ENCODE data around the gene PYM1. TPM values are rescaled to one million over a fixed set of nuclear protein-coding genes. Genes with fewer than 3 reads are reported as not detected.
A peak's percentile ranks its signal among the peaks of the same experiment; 100 is the strongest.

The PYM1 gene
- total and polyA plus RNA-seq, 2 of the 13 experiments (the other 11 are each of a cell fraction or from before 2014, with no cell fraction given), result 44.0 to 51.8 TPM

DNA sequence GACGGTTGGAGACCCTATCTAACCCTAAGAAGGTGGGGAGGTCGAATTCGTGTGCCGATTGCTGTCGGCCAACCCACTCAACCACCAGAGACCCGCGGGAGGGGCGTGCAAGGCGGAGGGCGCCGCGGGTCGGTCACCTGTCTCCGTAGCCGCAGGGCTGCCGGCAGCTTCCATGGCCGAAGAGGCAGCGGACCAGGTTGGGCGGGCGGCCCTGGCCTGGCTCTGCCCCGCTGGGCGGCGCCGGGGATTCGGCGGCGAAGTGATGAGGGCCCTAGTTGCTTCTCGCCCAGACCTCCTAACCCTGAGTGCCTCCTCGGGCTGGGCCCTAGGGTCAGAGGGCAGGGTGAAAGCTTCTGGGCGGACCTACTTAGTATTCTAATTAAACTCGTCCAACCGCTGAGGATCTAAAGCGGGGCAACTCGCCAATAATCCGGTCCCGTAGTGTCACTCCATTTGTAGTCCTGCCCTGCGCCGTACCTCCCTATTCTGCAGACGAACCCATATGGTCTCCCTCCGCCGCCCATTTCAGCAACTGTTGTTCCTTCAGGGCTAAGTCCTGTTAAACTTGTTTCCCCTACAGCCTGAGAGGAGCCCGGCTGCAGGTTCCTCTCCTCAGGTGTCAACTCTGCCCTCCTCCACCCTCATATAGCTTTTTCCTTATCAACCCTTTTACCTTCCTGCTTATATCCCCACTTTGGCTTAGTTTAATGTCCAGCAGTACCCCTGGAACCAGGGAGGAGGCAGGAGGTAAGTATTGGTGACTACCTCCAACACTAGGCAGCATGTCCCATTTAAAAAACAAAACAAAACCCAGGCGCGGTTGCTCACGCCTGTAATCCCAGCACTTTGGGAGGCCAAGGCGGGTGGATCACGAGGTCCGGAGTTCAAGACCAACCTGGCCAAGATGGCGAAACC is at the start of gene PYM1 (continued):
- TF ChIP-seq, protein P1, sequence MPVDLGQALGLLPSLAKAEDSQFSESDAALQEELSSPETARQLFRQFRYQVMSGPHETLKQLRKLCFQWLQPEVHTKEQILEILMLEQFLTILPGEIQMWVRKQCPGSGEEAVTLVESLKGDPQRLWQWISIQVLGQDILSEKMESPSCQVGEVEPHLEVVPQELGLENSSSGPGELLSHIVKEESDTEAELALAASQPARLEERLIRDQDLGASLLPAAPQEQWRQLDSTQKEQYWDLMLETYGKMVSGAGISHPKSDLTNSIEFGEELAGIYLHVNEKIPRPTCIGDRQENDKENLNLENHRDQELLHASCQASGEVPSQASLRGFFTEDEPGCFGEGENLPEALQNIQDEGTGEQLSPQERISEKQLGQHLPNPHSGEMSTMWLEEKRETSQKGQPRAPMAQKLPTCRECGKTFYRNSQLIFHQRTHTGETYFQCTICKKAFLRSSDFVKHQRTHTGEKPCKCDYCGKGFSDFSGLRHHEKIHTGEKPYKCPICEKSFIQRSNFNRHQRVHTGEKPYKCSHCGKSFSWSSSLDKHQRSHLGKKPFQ (CRISPR knock-in tag; IDR thresholded peaks at IDR 0.05; ENCODE audit: insufficient replicate concordance), result peak; percentile 79
- TF ChIP-seq ZFP36 (IDR thresholded peaks at IDR 0.05; ENCODE audit: borderline replicate concordance, low read depth, low read length, partially characterized antibody) (no peak), ZNF782 (CRISPR knock-in tag; IDR thresholded peaks at IDR 0.05; ENCODE audit: borderline replicate concordance) (0 out of 2 replicates have a peak, but pooled peaks have one; percentile 23), CREB1 (IDR thresholded peaks at IDR 0.05) (no peak), CREB1 (CRISPR knock-in tag; IDR thresholded peaks at IDR 0.05) (peak; percentile 49; the same call in 1 of the 2 replicates), ZNF230 (CRISPR knock-in tag; IDR thresholded peaks at IDR 0.05) (0 out of 2 replicates have a peak, but pooled peaks have one; percentile 77), MED8 (CRISPR knock-in tag; IDR thresholded peaks at IDR 0.05; ENCODE audit: insufficient replicate concordance) (peak; percentile 19), HES4 (CRISPR knock-in tag; IDR thresholded peaks at IDR 0.05; ENCODE audit: borderline replicate concordance) (no peak; the same call in 1 of the 2 replicates), ZNF570 (CRISPR knock-in tag; IDR thresholded peaks at IDR 0.05; ENCODE audit: borderline replicate concordance) (no peak), ZNF562 (CRISPR knock-in tag; IDR thresholded peaks at IDR 0.05; ENCODE audit: borderline replicate concordance) (no peak), BORCS8-MEF2B (CRISPR knock-in tag; IDR thresholded peaks at IDR 0.05) (peak; percentile 36; the same call in 1 of the 2 replicates), SOX13 (IDR thresholded peaks at IDR 0.05) (0 out of 2 replicates have a peak, but pooled peaks have one; percentile 18), SOX13 (CRISPR knock-in tag; conservative IDR thresholded peaks at IDR 0.05 in 1 of 2, IDR thresholded peaks at IDR 0.05 in 1 of 2) (no peak), ZNF253 (CRISPR knock-in tag; IDR thresholded peaks at IDR 0.05; ENCODE audit: borderline replicate concordance) (peak; percentile 53; the same call in 1 of the 2 replicates), ZNF446 (CRISPR knock-in tag; IDR thresholded peaks at IDR 0.05) (no peak), PCBP2 (optimal IDR thresholded peaks at IDR 0.05; ENCODE audit: low read depth, low read length, poor library complexity, severe bottlenecking) (no peak), CEBPZ (IDR thresholded peaks at IDR 0.05; ENCODE audit: low read length) (no peak), XRCC5 (optimal IDR thresholded peaks at IDR 0.05; ENCODE audit: low read length) (peak; percentile 27), RXRB (CRISPR knock-in tag; IDR thresholded peaks at IDR 0.05; ENCODE audit: borderline replicate concordance) (0 out of 2 replicates have a peak, but pooled peaks have one; percentile 32)
- TF ChIP-seq, protein P2, sequence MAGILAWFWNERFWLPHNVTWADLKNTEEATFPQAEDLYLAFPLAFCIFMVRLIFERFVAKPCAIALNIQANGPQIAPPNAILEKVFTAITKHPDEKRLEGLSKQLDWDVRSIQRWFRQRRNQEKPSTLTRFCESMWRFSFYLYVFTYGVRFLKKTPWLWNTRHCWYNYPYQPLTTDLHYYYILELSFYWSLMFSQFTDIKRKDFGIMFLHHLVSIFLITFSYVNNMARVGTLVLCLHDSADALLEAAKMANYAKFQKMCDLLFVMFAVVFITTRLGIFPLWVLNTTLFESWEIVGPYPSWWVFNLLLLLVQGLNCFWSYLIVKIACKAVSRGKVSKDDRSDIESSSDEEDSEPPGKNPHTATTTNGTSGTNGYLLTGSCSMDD (CRISPR knock-in tag; IDR thresholded peaks at IDR 0.05), result no peak

Measured in HepG2 (cell line).